HepG2 (cell line): ENCODE data around the gene NIPAL4. TPM values are rescaled to one million over a fixed set of nuclear protein-coding genes. Genes with fewer than 3 reads are reported as not detected.

ENCODE experiments used
- ATAC-seq: fragments of 200-7000 bp; cut with Tn5 transposase; 3 replicates; pipeline ENCODE4 v1.9.1; 2020; ENCODE audit warnings: mild to moderate bottlenecking, moderate library complexity
- BruUV-seq: library from RNA; stranded (reverse); fragments of 400-500 nt; replicated peaks from 2 replicates; lab custom pipeline; 2021; lab: Mats Ljungman, UMichigan
- CTCF ChIA-PET: fragments of 300-600 bp; formaldehyde crosslinking; extraction: SDS; loops from one replicate; lab custom pipeline; 2021; ENCODE audit warnings: low total read pairs, inconsistent platforms, low intra/inter-chr PET ratio; lab: Yijun Ruan, JAX
- POLR2A ChIA-PET: fragments of 350-600 bp; sonication (Branson Sonifier 250); formaldehyde crosslinking; loops from one replicate; lab custom pipeline; 2020; ENCODE audit warnings: antibody characterized with exemption, inconsistent platforms; lab: Yijun Ruan, JAX
- DNase-seq: peaks from one replicate; pipeline ENCODE4 v3.0.0-alpha.2; 2015; ENCODE audit warnings: low spot score
- FAIRE-seq: peaks from 3 replicates; lab custom pipeline; 2011; peaks lifted over from hg19 to GRCh38; lab: Jason Lieb, UNC
- H2AFZ ChIP-seq: one replicate; pipeline ENCODE4 v1.6.1; 2011; ENCODE audit warnings: low read length, inconsistent platforms
- H3K27ac ChIP-seq: fragments of 300-600 bp; 3 replicates; pipeline ENCODE4 v1.8.0; 2011; ENCODE audit warnings: mixed run types, mild to moderate bottlenecking, mixed read lengths, low read length, inconsistent platforms; ENCODE audit not compliant: insufficient read depth; ENCODE audit errors: extremely low read length
- H3K27me3 ChIP-seq, 2 experiments: fragments of 200-600 bp in 1 of 2; 2 replicates in 1 of 2; 3 replicates in 1 of 2; pipeline versions ENCODE4 v1.6.0 to v1.8.0; 2011; ENCODE audit warnings: low read length in 2 of 2, mild to moderate bottlenecking in 2 of 2, moderate library complexity in 2 of 2, inconsistent platforms in 1 of 2; ENCODE audit not compliant: insufficient read depth in 2 of 2, control insufficient read depth in 1 of 2
- H3K36me3 ChIP-seq, 2 experiments: fragments of 200-600 bp in 1 of 2; replicated peaks in 1 of 2; 2 replicates in 1 of 2; 3 replicates in 1 of 2; pipeline versions ENCODE4 v1.5.1 to v1.8.0; 2011; ENCODE audit warnings: low read length in 2 of 2, inconsistent platforms in 1 of 2; ENCODE audit not compliant: insufficient read depth in 2 of 2, control insufficient read depth in 1 of 2
- H3K4me1 ChIP-seq: 2 replicates; pipeline ENCODE4 v1.5.1; 2012; ENCODE audit warnings: low read length, inconsistent platforms; ENCODE audit not compliant: insufficient read depth
- H3K4me2 ChIP-seq: 2 replicates; pipeline ENCODE4 v1.6.0; 2011; ENCODE audit warnings: low read depth, low read length, inconsistent platforms
- H3K4me3 ChIP-seq, 3 experiments: fragments of 200-600 bp in 1 of 3; sonication (generic), shearing (Covaris generic) in 1 of 3; replicated peaks in 1 of 3; 2 replicates each; pipeline ENCODE4 v1.5.1; 2011 to 2016; ENCODE audit warnings: low read length in 3 of 3, inconsistent platforms in 2 of 3, low read depth in 2 of 3, mild to moderate bottlenecking in 2 of 3, control low read depth in 1 of 3, mixed read lengths in 1 of 3; ENCODE audit not compliant: insufficient read depth in 1 of 3
- H3K79me2 ChIP-seq: one replicate; pipeline ENCODE4 v1.6.1; 2011; ENCODE audit warnings: low read length, inconsistent platforms; ENCODE audit not compliant: insufficient read depth
- H3K9ac ChIP-seq: 2 replicates; pipeline ENCODE4 v1.6.0; 2011; ENCODE audit warnings: mild to moderate bottlenecking, low read depth, low read length, inconsistent platforms; ENCODE audit not compliant: insufficient read depth
- H3K9me3 ChIP-seq: 2 replicates; pipeline ENCODE4 v1.5.1; 2012; ENCODE audit warnings: mild to moderate bottlenecking, low read length
- H4K20me1 ChIP-seq: 2 replicates; pipeline ENCODE4 v1.6.0; 2011; ENCODE audit warnings: inconsistent platforms, mild to moderate bottlenecking, low read length, moderate library complexity; ENCODE audit not compliant: insufficient read depth
- AFF4 ChIP-seq: sonication (generic); formaldehyde crosslinking; IDR thresholded peaks from 2 replicates; pipeline ENCODE4 v1.4.0; 2020; ENCODE audit warnings: missing genetic modification reagents
- ARNTL ChIP-seq: sonication (generic); formaldehyde crosslinking; IDR thresholded peaks from 2 replicates; pipeline ENCODE4 v1.4.0; 2020; ENCODE audit warnings: mild to moderate bottlenecking, missing genetic modification reagents
- CHD4 ChIP-seq: fragments of 200-600 bp; sonication (generic); IDR thresholded peaks from 2 replicates; pipeline ENCODE4 v1.7.0; 2017; ENCODE audit warnings: mild to moderate bottlenecking, low read length, borderline replicate concordance
- LBX2 ChIP-seq: sonication (generic); formaldehyde crosslinking; IDR thresholded peaks from 2 replicates; pipeline ENCODE4 v1.5.0; 2020; ENCODE audit warnings: missing genetic modification reagents, mild to moderate bottlenecking, borderline replicate concordance
- NBN ChIP-seq: fragments of 450-650 bp; conservative IDR thresholded peaks from 2 replicates; pipeline ENCODE4 v1.6.1; 2017
- ZBTB26 ChIP-seq: IDR thresholded peaks from 2 replicates; pipeline ENCODE4 v1.6.1; 2016; ENCODE audit warnings: missing compliant biosample characterization, missing genetic modification reagents, borderline replicate concordance
- ZNF282 ChIP-seq: fragments of 450-650 bp; IDR thresholded peaks from 2 replicates; pipeline ENCODE4 v1.6.1; 2018; ENCODE audit not compliant: partially characterized antibody
- ZNF574 ChIP-seq: sonication (generic); formaldehyde crosslinking; IDR thresholded peaks from 2 replicates; pipeline ENCODE4 v1.4.0; 2020; ENCODE audit warnings: missing genetic modification reagents
- ZNF598 ChIP-seq: sonication (generic); formaldehyde crosslinking; IDR thresholded peaks from 2 replicates; pipeline ENCODE4 v1.5.1; 2020; ENCODE audit warnings: mild to moderate bottlenecking, missing genetic modification reagents, borderline replicate concordance
- ZNF609 ChIP-seq: sonication (generic); formaldehyde crosslinking; IDR thresholded peaks from 2 replicates; pipeline ENCODE4 v1.4.0; 2020; ENCODE audit warnings: mild to moderate bottlenecking, missing genetic modification reagents, borderline replicate concordance
- WGBS: methylation state at CpG from one replicate; pipeline ENCODE4 v1.1.6; 2017; ENCODE audit warnings: low lambda C conversion rate; 5-methylcytosine and 5-hydroxymethylcytosine counted together
- in situ Hi-C: cut with HindIII; loops from 2 replicates; pipeline ENCODE4 v1.10.0; 2017; ENCODE audit warnings: low pct_unique_long_range_greater_than_20kb; ENCODE audit not compliant: extremely low pct_ligation_motif_present
- intact Hi-C: fragments of 100-400 bp; cut with micrococcal nuclease; formaldehyde crosslinking; loops from one replicate; pipeline ENCODE4 v1.10.0; 2022; ENCODE audit not compliant: unreplicated experiment
- polyA plus RNA-seq, 8 experiments: library from polyadenylated mRNA; depleted of rRNA in 3 of 8; stranded (reverse) in 7 of 8; unstranded in 1 of 8; fragments of >200 nt; fragmentation: Illumina TruSeq in 4 of 8; extraction: Trizol in 4 of 8; gene quantifications; 2 replicates each; pipeline versions ENCODE4 v1.2.1 to v1.2.3, GENCODE V29; 2011 to 2016; ENCODE audit warnings: low read depth in 4 of 8, missing spikeins in 1 of 8, mixed read lengths in 1 of 8; ENCODE audit not compliant: insufficient read depth in 1 of 8
- total RNA-seq, 5 experiments: library from RNA; depleted of rRNA; stranded (reverse); fragments of >200 nt; fragmentation: Illumina TruSeq; extraction: Trizol; gene quantifications; 2 replicates each; pipeline ENCODE4 v1.2.3, GENCODE V29; 2016; ENCODE audit warnings: low read depth in 1 of 5

Gene NIPAL4
- total and polyA plus RNA-seq, 2 of the 13 experiments (the other 11 are each of a cell fraction or from before 2014, with no cell fraction given), result not detected

- ChIA-PET POLR2A (no interaction called here), CTCF (no interaction called here)
- TF ChIP-seq ARNTL (CRISPR knock-in tag), result no peak
- TF ChIP-seq ZNF574 (CRISPR knock-in tag), result no peak
- no peak for TF ChIP-seq ZBTB26 (CRISPR knock-in tag)
- no peak for TF ChIP-seq ZNF598 (CRISPR knock-in tag)
- no peak for TF ChIP-seq AFF4
- TF ChIP-seq ZNF609 (CRISPR knock-in tag), result no peak
- no peak for TF ChIP-seq CHD4
- no peak for TF ChIP-seq NBN
- no peak for TF ChIP-seq ZNF282
- TF ChIP-seq LBX2 (CRISPR knock-in tag), result no peak
- no peaks in the 10 kb centered on the region for H3K36me3 ChIP-seq
- no TSS peak for BruUV-seq
- 43% methylated on average over 3 of the region's 3 CpGs for WGBS
- in situ Hi-C loops (no loop called here), intact Hi-C loops (no loop called here)
- H3K4me3 ChIP-seq, result no peak overlapping the region
- no peaks in the 10 kb centered on the region for H3K79me2 ChIP-seq
- no peaks in the 10 kb centered on the region for H3K27me3 ChIP-seq
- H3K4me2 ChIP-seq, result no peak overlapping the region
- no peak overlapping the region for H3K9ac ChIP-seq
- H3K4me1 ChIP-seq, result peaks cover 4% of the 10 kb centered on the region
- no peak overlapping the region for H3K27ac ChIP-seq
- ATAC-seq (no peak), FAIRE-seq (no peak), DNase-seq (no peak)
- H2AFZ ChIP-seq, result no peak overlapping the region
- H4K20me1 ChIP-seq, result no peaks in the 10 kb centered on the region
- no peaks in the 10 kb centered on the region for H3K9me3 ChIP-seq
Observed at GRCh38 chr5:157506066-157506590, 46.1 kb downstream of the NIPAL4 start.
